HG02981 (cell line): ENCODE data around the gene CCDC27.

Experiments
- ATAC-seq: cut with Tn5 transposase; IDR thresholded peaks from one replicate; pipeline ENCODE4 v1.9.1; 2021; ENCODE audit warnings: mild to moderate bottlenecking, moderate library complexity; ENCODE audit not compliant: unreplicated experiment

CCDC27 gene

DNA sequence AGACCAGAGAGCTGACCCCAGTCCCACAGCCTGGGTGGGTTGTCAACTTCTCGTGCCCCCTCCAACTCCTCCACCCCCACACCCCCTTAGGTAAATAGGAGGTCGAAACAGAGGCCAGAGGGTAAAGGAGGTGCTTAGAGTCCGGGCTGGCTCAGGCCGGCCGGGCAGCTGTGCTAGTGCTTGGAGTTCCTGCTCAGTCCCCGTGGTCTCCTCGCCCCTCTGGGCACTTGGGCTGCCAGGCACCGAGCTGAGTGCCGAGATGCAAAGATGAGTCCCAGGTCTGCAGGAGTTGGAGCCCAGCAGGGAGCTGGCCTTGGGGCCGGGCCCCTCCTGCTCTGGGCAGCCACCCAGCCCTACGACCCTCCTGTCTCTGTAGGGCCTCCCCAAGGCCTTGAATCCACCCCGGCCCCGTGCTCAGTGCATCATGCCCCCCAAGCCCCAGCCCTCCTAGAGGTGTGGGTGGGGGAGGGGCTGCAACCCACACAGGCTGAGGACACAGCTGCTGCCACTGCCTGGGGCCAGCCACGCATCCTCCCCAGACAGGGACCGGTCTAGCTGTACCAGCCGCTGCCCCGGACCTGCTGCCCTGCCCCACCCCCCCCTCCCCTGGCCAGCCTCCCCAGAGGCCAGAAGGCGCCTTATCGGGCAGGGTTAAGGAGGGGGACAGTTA lies 22.2 kb downstream of the CCDC27 start:
- ATAC-seq, result no peak

- no peak for ATAC-seq
Measured at GRCh38 chr1:3774946-3775489, 22.8 kb downstream of the CCDC27 start.

GRCh38 chr1:3775490-3776230 lies 23.4 kb downstream of the CCDC27 start:
- ATAC-seq, result no peak

- no peak for ATAC-seq
Measured at GRCh38 chr1:3776231-3776961, 24.1 kb downstream of the CCDC27 start.

DNA sequence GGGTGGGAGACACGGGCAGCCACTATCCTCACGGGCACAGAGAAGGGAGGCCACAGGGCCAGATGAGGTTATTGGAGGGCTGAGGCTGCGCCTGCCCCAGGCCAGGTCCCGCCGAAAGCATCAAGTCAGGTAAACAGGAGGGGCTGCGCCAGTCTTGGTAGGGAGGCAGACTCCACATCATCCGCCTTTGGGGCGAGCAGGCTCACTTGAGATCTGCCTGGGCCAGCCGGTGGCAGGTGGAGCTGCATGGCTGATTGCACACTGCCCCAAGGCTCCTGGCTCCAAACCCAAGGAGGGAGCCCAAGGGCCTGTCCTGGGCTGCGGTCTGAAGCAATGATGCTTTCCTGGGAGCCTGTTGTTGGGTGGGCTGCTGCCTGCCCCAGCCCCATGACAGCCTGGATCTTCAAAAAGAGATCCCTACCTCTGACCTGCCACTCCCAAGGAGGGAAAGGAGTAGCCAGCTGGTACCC lies 24.9 kb downstream of the CCDC27 start:
- no peak for ATAC-seq

GRCh38 chr1:3777647-3778589 lies 25.7 kb downstream of the CCDC27 start:
- ATAC-seq, result no peak

- ATAC-seq, result no peak
Measured at GRCh38 chr1:3778590-3779264, 26.5 kb downstream of the CCDC27 start.

- ATAC-seq, result no peak
Measured at GRCh38 chr1:3779265-3779911, 27.1 kb downstream of the CCDC27 start.

DNA sequence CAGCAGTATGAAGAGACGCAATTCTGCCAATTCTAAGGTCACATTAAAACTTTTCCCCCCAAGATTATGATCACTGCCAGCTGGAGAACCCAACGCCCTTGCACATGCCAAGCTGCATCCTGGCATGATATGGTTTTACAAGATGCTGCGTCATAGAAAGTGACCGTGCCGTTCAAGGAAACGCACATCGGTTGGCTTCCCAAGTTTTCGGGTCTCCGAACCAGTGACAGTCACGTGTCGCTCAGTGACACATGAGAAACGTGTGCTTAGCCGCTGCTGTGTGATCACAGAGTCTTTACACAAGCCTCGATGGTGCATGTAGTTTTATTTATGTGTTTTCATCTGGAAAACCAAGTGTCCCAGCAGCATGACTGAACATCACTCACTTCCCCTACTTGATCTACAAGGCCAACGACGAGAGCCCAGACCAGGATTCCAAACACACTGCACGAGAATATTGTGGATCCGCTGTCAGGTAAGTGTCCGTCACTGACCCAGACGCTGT lies 27.7 kb downstream of the CCDC27 start:
- ATAC-seq, result no peak

GRCh38 chr1:3780901-3781300 lies 28.7 kb downstream of the CCDC27 start:
- ATAC-seq, result no peak

GRCh38 chr1:3783651-3784474 lies 31.6 kb downstream of the CCDC27 start:
- ATAC-seq, result no peak

DNA sequence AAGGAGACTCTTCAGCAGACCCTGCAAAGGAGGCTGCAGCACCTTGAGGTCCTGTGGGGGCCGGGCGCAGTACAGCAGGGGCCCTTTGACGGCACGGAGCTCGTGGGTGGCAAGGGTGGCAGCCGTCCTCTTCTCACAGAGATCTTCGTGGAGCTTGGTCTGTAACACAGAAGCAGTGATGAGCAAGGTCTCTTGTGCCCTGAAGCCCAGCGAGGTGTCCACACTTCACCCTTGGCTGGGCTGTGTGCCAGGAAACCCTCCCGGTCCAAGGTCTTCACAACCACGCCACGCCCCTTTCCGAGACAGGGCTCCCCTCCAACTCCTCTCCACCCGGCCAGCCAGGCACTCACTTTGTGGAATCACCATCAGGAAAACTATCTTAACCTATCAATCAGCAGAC lies 32.8 kb downstream of the CCDC27 start:
- ATAC-seq, result no peak

- no peak for ATAC-seq
Measured at GRCh38 chr1:3785456-3786157, 33.4 kb downstream of the CCDC27 start.

DNA sequence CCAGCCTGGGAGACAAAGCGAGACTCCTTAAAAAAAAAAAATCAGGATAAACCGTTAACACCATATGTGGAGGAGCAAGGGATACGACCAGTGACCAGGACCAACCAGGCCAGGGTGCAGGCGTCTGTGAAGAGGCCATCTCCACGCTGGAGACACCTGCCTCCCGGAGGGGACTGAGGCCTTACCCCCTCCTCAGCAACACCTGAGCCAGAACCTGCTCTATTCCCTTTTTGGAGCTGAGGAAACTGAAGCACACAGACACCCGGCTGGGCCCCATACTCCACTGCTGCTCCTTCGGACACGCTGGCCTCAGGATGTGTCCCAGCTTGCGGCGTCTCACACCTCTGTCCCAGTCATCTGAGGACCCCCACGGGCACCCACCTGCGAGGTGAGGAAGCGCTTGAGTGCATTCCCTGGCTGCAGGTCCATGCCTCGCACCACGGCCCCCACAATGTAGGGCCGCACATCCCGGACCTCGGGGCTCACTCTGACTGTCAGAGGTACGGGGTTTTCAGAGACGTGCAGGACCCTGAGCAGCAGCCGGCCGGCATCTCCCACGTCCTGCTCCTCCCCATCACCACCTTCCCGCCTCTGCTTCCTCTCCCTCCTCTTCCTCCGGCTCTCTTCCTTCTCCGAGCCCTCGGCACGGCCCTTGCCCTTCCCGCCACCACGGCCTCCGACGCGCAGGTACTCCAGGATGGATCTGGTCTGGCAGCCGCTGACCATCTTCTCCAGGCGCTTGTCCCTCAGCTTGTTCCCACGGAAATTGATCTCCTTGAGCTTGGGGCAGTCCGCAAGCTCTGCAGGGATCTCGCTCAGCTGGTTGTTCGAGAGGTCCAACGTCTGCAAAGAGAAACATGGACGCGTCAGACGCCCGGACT lies 34.5 kb downstream of the CCDC27 start:
- no peak for ATAC-seq

GRCh38 chr1:3787349-3787715 lies 35.1 kb downstream of the CCDC27 start:
- no peak for ATAC-seq

GRCh38 chr1:3787745-3788605 lies 35.7 kb downstream of the CCDC27 start:
- no peak for ATAC-seq
